ENCODE results near the gene CLDN7.

CLDN7 gene

DNA sequence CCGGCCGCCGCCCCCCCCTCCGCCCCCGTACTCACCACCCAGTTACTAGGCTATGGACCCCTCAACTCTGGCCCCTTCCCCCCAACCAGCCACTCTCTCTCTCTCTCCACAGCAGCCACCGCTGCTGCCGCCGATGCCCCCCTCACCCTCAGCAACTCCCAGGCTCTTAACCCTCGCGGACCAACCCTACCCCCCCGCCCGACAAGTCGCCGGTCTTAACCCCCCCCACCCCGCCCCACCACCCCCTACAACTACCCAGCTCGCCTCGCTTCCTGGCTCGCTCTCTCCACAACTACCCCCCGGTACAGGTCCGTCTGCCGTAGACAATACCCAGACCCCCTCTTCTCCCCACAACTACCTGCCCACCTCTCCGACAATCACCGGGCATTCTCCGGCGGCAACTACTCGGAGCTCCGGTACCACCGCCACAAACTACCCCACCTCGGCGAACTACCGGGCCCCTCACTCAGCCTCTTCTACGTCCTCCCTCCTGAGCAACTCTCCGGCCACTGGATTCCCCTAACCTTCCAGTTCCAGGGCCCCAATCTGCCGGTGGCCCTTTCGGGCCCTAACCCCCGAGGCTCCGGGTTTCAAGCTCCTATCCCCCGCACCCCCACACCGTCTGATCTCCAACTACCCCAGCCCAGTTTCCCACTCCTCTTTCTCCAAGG is 23.7 kb downstream of the CLDN7 start:
- DNase-seq (ENCODE audit: low read depth in 2 of 2, low spot score in 1 of 2): no peak

DNA sequence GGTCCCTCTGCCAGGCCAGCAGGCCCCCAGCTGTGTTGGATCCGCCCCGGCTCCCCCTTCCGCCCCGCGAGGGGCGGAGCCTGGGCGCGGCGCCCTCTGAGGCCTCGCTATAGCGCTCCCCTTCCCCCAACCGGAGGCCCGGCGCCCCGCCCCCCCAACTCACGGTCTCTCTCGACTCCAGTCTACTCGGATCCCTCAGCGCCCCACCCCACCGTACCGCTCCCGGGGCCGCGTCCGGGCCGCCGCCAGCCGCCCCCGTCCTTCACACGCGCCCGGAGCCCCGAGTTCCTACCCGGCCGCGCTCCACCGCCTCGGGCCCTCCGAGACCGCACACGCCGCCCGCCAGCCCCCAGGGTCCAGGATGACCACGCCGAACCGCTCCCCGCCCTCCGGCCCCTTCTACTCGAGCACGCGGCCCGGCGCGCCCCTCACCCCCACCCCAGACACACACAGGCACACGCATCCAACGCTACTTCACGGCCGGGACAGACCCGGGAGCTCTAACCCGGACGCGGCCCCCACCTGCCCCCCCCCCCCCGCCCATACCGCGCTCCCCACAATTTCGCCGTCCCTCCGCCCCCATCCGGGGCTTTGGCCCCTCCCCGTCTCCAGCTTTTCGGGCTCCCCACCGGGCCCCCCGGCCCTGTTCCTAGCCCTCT is 24.4 kb downstream of the CLDN7 start:
- DNase-seq (ENCODE audit: low read depth in 2 of 2, low spot score in 1 of 2): peak; percentile 73 to 76

DNA sequence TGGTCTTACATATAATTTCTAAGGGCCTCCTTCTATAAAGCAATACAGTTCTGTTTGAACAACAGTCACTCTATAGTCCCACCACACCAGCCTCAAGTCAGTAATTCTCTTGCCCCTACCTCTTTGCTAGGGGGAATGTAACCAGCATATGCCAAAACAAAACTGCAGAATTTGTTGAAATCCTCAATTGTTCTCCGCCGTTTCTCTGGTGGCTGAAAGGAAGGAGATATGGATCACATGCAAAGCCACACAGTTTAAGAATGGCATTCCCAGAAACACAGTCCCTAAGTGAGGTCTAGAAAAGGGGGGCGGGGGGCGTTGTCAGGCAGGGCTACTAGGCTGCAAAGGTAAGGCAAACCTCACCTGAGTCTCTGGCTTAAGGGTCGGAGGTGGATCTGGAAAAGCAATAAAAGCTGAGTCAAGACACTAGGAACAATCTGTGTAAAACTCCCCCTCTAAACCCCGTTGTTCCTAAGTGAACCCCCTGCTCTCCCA is 25.0 kb downstream of the CLDN7 start:
- no peak for DNase-seq (ENCODE audit: low read depth in 2 of 2, low spot score in 1 of 2)

DNA sequence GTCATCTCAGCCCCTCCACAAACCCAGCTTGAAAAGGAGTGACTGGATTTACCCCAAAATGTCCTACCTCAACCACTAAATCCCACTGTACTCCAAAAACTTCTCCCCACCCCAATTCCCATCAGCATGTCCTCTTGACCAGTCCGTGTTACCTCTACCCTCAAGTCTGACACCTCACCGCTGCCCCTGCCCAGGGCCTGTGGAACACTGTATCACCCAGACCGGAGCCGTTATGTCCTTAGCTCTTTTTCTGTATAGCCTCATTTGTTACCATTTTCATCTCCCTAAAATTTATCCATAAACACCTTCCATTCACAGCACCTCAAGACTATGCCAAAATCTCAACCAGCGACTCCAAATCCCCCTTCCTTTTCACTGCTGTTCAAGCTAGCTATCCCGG is 25.5 kb downstream of the CLDN7 start:
- DNase-seq (ENCODE audit: low read depth in 2 of 2, low spot score in 1 of 2): no peak

DNA sequence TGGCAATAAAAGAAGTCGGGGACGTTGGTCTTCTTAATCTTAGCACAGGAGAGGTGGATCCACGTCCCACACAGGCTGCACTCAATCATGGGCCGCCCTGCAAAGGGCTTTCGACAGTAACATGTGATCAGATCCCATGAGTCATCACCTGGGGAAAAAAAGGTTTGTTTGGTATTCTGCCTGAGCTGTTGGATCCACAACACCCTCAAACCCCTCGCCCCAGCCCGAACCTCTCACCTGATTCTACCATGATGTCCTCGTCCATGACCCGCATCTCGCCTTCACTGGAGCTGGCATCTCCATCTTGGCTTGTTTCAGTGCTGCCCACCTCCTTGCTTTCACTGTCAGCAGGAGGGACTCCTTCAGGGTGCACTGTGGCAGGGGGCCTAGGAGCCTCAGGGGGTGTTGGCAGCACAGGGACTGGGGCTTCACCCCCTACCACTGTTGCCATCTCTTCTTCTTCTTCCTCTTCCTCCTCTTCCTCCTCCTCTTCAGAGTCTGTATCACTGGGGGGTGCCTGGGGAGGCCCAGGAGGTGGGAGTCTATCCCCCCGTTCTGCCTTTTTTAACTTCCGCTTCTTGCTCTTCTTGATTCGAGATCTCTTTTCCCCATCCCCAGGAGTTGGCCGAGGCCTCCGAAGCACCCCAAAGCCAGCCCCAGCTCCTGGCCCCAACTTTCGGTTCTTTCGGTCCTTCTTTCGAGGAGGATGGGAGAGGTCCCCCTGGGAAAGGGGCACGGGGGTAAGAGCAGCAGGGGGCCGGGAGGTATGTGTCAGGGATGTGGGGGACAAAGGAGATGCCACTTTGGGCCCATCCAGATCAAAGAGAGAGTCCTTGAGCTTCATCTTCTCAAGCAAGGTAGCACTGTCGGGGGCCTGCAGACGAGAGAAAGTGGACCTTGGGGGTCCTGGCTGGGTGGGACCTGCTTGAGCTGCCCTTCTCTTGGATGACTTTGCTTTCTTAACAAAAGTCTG is 26.3 kb downstream of the CLDN7 start:
- DNase-seq (ENCODE audit: low read depth in 2 of 2, low spot score in 1 of 2): no peak

DNA sequence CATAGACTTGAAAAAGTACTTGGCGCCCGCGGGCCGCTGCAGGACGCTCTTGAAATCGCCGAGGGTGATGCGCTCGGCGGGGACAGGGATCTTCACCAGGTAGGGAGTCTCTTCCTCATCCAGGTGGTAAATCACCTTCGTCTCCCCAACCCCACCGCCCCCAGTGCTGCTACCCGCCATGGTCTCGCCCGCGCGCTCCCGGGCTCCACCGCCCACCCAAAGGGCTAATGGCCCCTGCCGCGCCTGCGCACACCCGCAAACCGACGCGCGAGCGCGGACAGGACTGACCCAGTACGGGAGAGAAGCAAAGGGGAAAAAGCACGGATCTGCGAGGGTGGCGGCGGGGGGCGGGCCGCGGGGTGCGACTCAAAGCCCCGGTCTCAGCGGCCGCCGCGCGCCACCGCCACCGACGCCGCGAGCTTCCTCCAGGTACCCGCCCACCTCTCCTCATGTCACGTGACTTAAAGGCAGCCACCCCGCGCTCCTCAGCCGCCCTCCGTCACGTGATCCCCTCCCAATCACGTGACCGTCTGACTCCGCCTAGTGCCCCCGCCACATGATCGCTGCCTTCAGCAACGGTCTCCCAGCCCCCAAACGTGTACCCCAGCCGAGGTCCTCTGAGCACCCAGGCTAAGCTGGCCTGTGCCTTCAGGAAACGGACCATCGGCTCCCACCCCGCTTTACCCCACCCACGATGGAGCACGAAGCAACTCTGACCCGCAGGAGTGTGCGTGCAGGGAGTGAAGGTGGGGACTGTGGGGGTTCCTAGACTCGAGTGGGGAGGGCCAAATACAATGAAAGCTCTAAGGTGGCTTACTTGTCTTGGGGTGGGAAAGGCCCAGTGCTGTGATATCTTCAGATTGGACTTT is 28.0 kb downstream of the CLDN7 start, which contains the start of gene DVL2:
Gene DVL2 (minus strand): TSS at position 435 of the 869 bp plus-strand sequence. CDS start 255 bp downstream, at position 180.
- peak; percentile 79 to 90 for DNase-seq (ENCODE audit: low read depth in 2 of 2, low spot score in 1 of 2)

DNA sequence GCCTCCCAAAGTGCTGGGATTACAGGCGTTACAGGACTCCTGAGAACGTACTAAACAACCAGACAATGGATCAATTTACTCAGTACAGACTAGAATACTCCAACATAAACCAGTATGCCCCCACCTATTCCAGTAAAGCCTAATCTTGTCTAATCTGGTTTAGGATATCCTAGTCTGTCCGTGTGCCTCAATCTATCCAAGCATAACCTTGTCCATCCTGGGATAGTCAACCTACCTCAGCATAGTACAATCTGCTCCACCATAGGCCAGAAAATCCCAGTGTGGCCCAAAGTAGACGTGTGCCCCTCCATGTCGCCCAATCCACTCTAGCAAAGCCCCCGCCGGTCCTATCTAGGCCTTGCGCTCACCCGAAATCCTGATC is 28.6 kb downstream of the CLDN7 start:
- no peak for DNase-seq (ENCODE audit: low read depth in 2 of 2, low spot score in 1 of 2)

DNA sequence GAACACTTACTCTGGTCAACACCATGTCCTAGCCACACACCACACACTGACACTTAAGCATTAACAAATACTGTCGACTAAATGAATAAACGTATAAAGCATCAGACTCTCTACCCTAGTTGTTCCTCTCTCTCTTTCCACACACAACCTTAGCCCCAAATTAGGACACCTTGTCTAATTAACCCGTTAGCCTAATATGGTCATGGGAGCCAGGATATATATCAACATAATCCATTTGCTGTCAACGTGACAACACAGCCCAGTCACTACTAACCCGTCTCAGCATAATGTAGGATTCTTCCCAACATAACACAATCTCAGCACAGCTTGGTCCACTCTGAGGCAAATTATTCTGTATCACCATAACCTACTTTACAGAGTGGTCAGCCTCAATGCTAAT is 30.2 kb downstream of the CLDN7 start:
- no peak for DNase-seq (ENCODE audit: low read depth in 2 of 2, low spot score in 1 of 2)

DNA sequence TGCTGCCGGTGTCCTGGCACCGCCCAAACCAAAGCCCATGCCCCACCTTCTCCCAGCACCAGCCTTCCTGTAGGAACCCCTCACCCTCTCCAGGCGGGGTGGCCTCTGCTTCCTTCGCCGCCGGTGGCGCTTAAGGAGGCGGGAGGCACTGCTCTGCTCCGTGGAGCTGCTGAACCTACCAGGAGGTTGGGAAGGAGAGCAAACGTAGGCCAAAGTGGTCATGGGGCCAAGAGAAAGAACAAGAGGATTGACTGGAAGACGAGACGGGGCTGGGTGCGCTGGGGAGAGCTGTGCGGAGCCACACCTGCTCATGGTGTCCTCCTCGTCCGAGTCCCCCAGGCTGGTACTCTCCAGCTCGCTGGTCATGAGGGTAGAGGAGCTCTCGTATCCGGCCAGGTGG is 32.8 kb downstream of the CLDN7 start:
- no peak for DNase-seq (ENCODE audit: low read depth in 2 of 2, low spot score in 1 of 2)

DNA sequence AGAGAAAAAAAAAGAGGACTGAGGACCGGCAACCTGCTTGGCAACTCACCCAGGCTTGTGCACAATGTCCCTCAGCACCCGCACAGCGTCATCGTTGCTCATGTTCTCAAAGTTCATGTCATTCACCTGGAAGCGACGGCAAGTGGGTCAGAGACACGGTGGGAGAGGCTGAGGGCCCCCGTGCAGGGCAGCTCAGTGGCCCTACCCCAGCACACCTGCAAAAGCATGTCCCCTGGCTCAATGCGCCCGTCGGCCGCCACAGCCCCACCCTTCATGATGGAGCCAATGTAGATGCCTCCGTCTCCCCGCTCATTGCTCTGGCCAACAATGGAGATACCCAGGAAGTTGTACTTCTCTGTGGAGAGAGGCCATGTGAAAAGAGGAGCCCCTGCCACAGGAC is 33.4 kb downstream of the CLDN7 start:
- DNase-seq (ENCODE audit: low read depth in 2 of 2, low spot score in 1 of 2): no peak

DNA sequence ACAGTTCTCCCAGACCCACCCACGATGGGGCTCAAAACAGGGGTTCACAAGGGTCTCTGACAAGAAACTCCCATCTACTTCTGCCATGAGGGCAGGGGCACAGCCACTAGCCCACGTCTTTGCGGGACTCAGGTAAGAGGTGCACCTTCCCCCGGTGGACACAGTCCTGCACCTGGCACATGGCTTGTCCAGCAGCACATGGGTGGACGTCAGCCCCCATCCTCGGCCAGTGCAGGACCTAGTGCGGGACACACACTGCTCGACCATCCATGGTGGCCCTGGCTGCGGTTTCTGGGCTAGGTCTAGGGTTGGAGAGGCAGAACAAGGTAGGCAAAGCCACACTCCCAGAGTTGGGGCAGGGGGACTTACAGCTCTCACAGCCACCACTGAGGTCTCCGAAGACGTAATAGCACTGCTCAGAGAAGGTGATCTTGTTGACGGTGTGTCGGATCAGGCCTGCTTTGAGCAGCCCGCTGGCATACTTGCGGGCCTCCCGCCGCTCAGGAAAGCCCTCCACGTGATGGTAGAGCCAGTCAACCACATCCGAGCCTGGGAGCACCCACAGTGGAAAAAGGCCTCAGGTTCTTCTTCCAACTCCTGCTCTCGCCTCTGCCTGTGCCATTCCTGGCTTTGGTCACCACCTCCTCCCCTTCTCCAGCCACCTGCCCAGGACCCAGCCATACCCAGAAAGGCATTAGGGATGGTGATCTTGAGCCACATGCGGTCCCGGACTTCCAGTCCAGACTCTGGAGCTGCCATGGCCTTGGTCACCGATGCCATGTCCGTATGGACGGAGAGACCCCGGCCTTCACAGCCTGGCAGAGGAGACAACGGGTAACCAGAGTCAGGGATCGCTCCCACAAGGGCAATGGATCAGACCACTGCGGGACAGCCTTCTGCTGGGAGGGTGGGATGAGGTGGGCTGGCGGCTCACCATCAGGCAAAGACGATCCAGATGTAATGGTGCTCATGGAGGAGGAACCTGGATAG is 35.3 kb downstream of the CLDN7 start:
- no peak for DNase-seq (ENCODE audit: low read depth in 2 of 2, low spot score in 1 of 2)

DNA sequence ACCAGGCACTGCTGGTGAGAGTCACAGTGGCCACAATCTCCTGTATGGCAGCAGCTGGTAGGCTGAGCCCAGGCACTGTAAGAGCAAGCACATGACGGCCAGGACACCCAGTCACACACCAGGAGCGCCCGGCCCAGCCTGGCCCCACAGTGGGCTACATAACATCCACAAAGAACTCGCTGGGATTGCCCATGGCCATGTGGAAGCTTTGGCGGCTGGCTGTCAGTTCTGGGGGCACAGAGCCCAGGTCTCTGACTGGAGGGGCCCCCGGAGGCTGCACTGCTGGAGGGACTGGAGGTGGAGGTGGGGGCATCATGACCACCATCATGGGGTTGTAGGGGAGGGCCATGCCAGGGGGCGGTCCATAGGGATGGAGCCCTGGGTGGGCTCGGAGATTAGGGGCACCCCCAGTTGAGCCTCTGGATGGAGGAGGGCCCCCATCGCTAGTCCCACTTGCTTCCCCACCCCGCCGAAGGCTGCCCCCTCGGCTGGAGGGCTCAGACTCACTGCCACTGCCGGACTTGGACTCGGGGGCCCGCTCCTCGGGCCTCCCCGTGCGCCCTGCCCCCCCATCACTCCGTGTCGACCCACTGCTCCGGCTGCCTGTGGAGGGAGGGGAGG is 36.5 kb downstream of the CLDN7 start:
- no peak for DNase-seq (ENCODE audit: low read depth in 2 of 2, low spot score in 1 of 2)

DNA sequence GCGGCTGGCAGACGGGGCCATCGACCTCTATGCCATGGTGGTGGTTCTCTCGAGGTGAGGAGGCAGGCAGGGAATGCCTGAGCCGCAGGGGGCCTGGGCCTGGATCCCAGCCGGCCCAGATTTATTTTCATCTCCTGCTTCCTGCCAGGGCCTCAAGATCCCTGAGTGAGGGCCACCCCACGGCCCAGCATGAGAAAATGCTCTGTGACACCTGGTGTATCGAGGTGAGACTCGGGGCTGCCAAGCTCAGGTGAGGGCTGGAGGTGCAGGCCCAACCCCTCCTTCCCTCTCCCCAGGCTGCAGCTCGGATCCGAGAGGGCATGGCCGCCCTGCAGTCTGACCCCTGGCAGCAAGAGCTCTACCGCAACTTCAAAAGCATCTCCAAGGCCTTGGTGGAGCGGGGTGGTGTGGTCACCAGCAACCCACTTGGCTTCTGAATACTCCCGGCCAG is 37.6 kb downstream of the CLDN7 start:
- no peak for DNase-seq (ENCODE audit: low read depth in 2 of 2, low spot score in 1 of 2)

DNA sequence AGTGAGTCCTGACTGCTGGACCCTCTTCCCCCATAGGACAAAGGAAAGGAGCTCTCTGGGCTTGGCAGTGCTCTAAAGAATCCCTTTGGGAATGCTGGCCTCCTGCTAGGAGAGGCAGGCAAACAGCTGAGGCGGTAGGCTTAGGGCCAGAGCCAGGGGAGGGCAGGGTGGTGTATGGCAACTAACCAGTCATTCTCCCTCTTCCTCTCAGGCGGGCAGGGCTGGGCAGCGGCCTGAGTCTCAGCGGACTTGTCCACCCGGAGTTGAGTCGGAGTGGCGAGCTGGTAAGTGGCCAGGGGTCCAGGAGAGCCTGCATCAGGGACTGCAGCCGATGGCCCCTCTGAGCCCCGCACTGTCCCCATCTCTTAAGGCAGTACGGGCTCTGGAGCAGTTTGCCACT is 38.2 kb downstream of the CLDN7 start:
- DNase-seq (ENCODE audit: low read depth in 2 of 2, low spot score in 1 of 2): no peak

DNA sequence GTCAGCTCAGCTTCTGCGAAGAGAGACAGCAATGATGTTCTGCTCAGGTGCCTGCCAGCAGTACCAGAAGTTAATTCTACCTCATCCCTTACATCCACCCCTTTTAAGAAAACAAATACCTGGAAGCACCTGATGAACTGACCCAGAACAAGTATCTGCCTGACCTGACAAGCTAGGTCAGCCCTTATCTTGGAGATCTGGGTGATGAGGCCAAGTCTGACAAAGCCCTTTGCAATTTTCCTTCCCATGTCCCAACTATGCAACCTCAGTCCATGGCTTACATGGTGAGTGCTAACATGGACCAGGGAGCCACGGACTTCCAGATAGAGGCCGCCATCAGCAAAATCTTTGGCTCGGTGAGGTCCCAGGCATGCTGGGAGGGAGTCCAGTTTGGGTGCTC is 38.9 kb downstream of the CLDN7 start:
- DNase-seq (ENCODE audit: low read depth in 2 of 2, low spot score in 1 of 2): no peak

DNA sequence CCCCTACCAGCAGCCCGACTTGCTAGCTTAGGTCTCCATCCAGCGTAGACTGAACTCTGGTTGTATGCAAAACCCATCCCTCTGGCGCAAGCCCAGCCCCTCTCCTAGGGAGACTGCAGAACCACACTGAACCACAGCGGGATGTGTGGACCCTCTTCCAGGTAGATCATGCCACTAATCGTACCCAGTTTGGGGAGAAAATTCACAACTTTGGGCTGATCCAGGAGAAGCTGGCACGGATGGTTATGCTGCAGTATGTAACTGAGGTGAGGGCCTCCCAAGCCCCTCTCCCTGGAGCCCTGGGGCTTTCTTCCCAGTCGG is 39.3 kb downstream of the CLDN7 start:
- DNase-seq (ENCODE audit: low read depth in 2 of 2, low spot score in 1 of 2): no peak

DNA sequence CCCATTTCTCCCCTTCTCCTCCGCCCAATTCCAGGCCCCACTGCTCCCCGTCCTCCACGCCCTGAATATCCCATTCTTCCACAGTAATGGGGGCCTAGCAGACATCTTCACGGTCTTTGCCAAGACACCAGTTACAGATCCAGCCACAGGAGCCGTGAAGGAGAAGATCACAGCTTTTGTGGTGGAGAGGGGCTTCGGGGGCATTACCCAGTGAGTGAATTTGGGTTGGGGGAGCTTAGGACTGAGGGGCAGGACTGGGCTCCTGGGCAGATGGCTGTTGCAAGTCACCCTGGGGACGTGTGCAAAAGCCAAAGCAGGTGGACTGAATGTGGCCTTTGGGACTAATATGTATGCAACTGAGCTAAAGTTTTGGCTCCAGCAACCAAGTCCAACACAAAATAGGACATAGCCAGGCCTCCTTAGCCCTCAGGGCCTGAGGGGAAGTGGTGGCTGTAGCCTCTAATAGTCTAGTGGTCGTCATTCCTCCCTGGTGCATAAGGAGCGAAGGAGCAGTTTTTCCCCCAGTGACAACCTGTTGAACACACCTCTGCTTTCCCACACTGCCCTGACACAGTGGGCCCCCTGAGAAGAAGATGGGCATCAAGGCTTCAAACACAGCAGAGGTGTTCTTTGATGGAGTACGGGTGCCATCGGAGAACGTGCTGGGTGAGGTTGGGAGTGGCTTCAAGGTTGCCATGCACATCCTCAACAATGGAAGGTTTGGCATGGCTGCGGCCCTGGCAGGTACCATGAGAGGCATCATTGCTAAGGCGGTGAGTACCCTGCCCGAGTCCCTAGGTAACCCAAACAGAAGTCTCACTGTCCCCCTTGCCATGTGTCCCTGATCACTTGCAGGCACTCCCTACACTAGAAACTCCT is 39.9 kb downstream of the CLDN7 start:
- DNase-seq (ENCODE audit: low read depth in 2 of 2, low spot score in 1 of 2): no peak
